Central memory CD4-positive, alpha-beta T cell (primary cell): Measurements from ENCODE around the gene CTBS.
"Not testable (repeated sequence)": the region's sequence is repeated elsewhere in the genome, so short reads cannot be mapped to it uniquely, and the experiment has no call there.

ENCODE experiments used
- DNase-seq: peaks from one replicate; pipeline ENCODE4 v3.0.0; 2022
- total RNA-seq, 3 experiments: gene quantifications; one replicate each; lab custom pipeline; 2026; lab: John Stamatoyannopoulos, UW

The CTBS gene, protein sequence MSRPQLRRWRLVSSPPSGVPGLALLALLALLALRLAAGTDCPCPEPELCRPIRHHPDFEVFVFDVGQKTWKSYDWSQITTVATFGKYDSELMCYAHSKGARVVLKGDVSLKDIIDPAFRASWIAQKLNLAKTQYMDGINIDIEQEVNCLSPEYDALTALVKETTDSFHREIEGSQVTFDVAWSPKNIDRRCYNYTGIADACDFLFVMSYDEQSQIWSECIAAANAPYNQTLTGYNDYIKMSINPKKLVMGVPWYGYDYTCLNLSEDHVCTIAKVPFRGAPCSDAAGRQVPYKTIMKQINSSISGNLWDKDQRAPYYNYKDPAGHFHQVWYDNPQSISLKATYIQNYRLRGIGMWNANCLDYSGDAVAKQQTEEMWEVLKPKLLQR
- 9.7 to 30.7 (median 24.9) reads per million in 3 experiments for total RNA-seq

DNA sequence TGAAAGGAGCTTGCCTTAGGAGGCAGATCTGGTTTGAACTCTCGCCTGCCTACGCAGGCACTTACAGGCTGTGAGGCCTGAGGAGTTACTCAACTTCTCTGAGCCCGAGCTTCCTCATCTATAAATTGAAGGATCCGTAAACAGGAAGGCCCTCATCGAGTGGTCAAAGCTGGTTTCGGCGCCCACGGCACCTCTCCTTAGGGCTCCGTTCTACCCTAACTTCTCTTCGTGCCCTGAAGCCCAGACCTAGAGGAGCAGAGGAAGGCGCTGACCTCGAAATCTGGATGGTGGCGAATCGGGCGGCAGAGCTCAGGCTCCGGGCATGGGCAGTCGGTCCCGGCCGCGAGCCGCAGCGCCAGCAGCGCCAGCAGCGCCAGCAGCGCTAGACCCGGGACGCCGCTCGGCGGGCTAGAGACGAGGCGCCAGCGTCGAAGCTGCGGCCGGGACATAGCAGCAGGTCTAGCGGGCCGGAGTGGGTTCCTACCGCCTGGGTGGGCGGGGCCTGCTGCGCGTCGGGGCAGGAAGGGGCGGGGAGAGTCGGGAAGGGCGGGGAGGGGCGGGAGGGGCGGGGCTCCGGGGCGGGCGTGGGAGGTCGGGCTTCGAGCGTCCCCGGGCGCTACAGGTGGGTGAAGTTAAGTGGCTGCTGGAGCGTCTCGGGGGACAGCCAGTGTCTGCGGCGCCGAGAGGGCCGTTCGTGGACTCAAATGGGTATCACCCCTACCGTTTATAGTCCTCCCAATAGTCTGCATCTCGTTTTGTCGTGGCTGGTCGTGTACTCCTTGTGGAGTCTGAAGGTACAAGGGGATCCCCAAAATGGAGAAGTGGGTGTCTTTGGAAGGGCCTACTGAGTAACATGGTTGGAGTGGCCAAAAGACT lies at the start of gene CTBS:
Gene CTBS, minus strand, starts transcription at position 474 of the 876 bp plus-strand sequence. Its CDS starts 25 bp downstream, at position 449.
- DNase-seq = peak; percentile 79

DNA sequence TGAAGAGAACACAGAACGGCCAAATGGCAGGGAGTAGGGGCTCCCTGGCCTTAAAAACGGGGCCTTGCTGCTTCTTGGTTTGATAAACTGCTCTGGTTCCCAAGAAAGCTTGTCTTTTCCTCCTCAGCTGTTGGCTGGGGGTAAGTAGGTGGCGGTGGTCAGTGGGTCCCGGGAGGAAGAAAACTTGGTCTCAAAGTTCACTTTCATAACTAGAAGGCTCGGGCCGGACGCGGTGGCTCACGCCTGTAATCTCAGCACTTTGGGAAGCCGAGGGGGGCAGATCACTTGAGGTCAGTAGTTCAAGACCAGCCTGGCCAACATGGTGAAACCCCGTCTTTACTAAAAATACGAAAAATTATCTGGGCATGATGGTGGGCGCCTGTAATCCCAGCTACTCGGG lies 47.3 kb upstream of the CTBS start:
- DNase-seq = no peak

DNA sequence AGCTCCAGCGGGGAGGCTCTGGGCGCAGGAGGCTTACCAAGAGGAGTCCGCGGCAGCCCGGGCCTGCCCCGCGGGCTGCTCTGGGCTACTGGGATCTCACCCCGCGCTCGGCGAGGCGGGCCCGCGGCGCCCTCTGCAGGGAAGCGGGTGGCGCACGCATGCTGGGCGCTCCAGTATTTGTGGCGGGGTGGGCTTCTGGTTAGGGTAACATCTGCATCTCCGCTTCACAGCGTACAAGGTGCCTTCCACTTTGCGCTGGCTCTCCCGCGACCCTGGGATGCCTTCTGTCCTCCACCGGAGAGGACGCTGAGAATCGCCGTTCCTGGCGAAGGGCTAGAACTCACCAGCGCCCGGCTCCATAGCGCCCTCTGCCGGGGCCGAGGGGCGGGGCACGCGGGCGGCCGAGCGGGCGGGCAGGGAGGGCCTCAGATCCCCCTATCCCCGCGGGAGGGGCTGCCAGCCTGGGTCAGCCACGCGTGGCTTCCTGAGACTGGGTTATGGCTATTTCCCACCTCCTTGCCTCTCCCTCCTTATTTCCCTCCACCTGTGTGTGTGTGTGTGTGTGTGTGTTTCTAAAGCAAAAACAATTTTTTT lies 46.6 kb upstream of the CTBS start:
- peak; percentile 75 for DNase-seq

DNA sequence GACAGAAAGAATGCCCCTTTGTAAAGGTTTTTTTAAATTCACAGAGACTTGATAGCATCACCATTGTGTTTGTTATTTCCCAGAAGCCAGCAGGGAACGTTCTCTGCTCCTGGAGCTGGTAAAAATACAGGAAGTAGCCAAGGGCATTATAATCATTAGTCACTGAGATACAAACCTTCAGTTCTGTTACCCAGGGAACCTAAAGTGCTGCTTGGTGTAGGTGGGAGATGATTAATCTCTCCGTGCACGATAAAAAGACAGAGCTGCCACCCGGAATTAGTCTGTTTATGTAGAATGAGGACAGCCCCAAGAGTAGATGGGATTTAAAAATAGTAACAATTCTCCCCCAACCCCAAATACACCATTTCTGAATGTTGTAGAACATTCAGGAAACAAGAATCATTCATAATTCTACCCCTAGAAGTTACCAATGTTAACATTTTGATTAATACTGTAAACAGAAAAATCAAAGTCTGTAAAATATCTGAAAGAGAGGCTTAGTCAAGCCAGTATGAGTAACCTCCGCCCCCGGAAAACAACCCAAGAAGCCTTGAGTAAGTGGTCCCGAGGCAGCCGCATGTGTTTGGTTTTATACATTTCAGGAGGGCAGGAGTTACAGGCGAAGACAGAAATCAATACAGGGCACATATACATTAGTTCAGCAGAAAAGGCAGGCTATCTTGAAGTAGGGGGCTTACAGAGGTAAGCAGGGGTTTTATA lies 45.3 kb upstream of the CTBS start:
- no peak for DNase-seq

DNA sequence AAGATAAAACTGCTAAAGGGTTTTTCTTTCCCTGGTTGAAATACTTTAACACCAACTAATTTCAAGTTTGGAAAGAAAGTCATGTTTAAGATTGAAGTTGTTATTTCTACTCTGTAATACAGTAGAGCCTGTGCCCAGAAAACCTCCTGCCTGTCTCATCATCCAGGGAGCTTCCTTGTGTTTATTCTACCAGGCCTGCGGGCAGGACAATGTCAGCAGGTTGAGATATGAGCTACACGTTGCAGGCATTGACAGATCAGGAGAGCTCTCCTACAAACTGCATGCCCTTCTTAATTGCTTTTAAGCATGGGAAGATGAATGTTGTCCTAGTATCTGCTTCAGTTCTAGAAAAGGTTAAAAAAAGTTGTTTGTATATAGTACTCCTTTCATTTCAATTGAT lies 43.1 kb upstream of the CTBS start:
- no peak for DNase-seq

DNA sequence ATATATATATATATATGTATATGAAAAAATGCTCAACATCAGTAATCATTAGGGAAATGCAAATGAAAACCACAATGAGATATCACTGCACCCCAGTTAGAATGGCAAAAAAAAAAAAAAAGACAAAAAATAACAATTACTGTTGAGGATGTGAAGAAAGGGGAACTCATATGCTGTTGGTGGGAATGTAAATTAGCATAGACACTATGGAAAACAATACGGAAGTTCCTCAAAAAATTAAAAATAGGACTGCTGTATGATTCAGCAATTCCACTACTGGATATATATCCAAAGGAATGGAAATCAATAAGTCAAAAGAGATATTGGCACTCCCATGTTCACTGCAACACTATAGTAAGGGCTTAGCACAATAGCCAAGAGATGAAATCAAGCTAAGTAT lies 41.5 kb upstream of the CTBS start:
- DNase-seq = no peak

DNA sequence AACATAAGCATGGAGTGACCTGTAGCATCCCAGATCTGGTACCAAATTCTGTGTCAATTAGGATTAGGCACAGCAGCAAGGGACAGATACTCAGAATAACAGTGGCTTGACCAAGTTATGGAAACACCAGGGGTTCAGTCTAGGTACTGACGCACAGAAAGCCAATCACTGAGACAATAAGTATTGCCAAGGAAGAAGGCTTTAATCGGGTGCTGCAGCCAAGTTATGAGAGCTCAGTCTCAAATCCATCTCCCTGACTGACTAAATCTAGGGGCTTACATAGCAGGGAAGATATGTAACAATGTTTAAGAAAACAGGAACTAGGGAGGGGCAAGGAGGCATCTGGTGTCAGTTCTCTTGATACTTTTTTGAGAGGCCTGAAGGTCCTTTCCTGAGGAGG lies 39.6 kb upstream of the CTBS start:
- no peak for DNase-seq

DNA sequence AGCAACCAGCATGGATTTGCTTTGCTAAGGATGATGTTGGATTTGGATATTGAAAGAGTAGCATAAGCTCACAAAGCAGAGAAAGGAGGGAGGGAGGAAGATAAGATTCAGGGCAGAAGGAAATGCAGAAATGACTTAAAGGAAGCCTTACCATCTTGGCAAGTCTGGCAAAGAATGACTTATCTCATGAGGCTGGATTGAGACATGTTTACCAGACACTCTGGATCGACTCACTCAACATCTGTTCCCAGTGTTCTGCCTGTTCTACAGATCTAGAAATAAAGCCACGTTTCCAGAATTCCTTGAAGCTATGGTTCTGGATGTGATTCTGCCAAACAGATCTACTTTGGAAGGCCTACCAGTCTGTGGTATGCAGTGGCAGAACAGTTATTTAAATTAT lies 38.8 kb upstream of the CTBS start:
- no peak for DNase-seq

DNA sequence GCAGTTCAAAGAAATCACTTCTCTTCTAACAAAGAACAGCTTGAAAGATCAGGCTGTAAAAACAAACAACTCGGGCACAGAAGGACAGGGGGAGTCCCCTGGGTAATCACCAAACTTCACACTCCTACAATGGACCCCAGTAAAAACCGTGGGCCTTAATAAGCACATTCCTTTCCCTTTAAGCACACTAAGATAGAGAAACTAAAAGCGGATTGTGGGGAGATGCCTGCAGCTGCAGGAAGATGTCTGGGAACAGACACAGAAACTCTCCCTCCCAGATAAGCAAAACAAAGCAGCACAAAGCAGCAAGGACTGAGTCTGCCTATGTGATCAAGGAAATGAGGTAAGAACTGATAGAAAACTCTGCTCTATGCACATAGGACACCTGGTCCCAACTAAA lies 37.6 kb upstream of the CTBS start:
- DNase-seq = no peak

DNA sequence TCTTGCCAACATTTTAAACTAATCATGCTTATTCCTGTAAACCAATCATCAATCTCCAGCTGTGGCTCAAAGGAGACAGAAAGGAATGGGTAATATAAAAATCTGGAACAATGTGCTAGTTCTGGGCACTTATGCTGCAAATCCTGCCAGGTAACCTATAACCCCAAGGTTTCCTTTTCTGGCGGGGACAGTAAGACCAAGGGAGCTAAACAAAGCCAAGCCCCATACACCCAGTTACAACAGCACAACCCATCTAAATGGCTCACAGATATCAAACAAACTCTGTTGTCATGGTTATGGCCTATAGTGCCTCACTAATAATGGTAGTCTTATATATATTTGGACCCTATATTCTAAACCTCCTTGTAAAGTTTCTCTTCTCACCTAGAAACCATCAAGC lies 36.9 kb upstream of the CTBS start:
- no peak for DNase-seq

DNA sequence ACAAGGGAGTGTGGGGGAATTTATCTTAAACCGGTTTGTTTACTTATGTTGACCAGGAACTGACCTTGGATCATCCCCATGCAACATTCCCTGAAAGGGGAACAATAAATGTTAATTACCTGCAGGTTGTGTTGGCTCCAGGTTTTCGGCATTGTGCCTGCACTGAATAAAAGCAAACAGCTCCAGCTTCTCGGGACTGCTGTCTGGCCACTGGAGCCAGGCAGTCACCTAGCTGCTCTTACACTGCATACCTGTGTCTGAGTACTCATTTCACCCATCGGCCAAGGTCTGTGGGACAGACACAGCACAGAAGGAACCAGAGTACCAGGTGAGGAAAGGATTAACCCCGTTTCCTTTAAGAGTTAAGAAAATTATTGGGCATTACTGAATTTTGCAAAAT lies 32.7 kb upstream of the CTBS start:
- DNase-seq = no peak

DNA sequence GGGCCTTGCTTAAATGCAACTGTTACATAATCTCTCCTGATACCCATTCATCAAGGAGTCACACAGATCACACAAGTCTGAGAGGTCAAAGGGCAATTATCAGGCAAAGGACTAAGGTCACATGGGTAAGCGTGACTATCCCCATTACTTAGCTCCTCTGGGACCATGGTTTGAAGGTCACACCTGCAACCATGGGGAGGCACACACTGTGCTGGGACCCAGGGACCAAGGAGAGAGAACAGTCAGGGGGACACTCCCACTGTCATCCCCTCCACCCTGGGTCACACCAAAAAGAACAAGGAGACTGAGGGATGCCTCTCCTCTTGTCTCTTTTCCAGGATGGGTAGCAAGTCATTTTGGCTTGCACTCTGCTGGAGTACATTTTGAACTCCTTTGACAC lies 30.9 kb upstream of the CTBS start:
- no peak for DNase-seq

DNA sequence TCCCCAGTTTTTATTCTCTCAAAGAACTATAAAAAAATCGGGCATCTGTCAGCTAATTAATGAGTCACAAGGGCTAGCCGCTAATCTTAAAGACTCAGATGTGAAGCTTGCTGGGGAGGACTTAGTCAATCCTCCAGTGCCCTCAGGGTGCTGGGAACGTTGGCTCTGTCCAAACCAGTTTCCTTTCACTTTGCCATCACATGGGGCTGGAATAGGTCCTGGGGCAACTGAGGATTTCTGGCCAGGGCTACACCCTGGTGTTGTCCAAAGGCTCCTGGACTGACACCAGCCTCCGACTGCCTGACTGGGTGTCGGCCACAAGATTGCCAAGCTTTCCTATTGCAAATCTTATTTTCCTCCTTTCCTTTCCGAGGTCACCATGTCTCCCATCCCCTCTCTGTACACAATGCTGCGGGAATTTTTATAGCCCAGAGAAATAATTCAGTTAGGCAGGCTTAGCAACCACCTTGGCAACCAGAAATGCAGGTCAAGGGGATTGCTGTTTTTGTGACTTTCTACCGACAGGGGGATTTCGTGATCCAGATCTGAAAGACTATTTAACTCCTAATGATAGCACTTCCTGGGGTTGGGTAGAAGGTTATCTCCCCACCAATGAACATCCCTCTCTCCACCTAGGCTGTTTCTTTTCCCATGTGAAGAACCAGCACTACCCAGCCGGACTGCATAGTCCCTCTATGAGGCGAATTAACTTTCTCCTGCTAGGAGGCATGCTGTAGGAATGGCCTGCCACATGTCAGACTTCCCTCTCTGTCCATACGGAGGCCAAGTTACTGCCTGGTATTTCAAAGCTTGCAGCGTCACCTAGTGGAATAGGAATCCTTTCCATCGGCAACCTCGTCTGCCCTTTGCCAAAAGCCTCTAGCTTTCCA lies 29.9 kb upstream of the CTBS start:
- no peak for DNase-seq

DNA sequence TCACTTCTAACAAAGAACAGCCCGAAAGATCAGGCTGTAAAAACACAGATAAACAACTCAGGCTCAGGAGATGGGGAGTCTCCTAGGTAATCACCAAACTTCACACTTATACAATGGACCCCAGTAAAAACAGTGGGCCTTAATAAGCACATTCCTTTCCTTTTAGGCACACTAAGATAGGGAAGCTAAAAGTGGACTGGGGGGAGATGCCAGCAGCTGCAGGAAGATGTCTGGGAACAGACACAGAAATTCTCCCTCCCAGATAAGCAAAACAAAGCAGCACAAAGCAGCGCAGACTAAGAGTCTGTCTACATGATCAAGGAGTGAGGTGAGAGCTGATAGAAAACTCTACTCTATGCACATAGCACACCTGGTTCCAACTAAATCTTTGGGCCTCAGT lies 29.0 kb upstream of the CTBS start:
- DNase-seq = no peak

DNA sequence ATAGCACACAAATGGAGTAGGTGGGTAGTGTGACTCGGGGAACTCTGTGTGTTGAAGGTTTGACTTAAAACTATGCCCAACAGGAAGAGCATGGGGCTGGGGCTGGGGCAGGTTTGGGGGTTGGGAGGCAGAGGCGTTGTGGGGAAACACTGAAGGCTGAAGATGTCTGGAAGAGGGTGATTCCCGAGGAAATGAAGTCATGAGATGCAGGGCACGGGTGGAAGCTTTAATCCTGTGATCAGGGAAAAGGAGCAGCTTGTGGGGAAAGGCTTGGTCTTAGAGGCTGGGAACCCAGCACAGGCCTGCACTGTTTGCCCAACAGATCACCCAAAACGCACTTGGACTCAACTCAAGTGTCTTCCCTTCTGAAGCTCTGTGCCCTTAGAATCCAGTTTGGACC lies 26.6 kb upstream of the CTBS start:
- DNase-seq = no peak

DNA sequence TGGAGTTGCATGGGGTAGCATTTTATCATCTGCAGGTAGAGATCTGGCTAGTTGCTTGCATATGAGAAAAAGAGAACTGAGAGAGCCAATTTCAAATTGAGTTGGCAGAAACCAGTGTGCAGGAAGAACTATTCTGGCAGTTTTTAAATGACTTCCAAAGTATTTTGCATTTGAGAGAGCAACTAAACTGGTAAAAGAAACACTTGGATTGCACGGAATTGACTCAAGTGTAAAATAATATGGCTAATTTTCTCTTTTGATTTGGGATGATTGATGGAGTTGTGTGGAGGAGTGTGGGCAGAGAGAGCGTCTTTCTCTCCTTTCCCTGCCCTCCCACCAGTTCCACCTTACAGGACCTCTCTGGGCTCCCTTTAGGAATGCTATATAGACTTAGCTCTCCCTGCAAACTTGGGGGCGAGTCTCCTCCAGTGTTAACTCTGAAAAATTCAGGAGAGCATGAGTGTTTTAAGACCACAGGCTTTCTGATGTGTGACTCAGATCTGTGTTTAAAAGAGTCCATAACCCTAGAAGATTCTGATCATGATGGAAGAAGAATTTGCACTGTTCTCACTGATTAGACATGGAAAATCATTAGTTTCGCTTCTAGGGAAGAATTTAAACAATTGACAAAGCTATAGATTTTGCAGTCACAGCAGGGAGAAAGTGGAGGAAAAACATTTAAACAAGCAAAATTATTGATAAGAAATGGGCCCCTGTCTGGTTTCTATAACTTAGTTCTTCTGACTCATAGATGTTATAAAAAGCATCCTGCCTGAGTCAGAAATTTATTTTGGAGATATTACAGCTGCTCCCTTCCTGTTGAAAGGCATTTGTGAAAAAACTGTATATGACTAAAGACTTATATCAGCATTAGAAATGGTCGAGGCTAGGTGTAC lies 24.9 kb upstream of the CTBS start:
- no peak for DNase-seq

DNA sequence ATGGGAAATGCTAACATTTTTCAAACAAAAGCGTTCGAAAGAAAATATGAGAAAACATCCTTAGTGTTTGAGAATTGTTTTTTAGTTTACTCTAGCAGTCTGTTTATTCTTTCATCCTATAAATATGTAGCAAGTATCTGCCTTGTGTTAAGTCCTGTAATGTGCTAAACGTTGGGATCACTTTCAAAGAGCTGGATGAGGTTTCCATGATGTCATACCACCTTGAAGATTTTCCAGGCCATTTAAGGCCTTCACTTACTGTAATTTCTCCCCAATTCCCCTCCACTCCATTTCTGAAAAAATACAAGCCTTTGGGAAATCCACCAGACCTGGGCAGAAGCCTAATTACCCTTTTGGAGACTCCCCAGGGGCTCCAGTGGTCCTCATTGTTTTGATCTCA lies 24.2 kb upstream of the CTBS start:
- no peak for DNase-seq

DNA sequence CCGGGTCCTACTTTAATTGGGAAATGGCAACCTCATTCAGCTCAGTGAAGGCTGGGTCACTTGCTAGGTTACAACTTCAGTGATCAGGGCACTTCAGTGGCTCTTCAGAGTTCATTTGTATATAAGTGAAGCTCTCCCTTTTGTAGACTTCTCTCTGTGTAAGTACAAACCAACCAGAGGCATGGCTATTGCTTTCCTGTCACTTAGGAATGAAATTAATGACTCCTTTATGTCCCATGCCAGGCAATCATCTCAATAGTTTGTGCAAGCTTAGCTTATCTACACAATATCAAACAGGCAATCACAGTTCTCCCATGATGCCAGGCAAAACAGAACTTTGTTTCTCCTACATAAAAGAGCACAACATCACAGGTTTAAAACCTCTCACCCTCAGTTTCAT lies 22.8 kb upstream of the CTBS start:
- no peak for DNase-seq

DNA sequence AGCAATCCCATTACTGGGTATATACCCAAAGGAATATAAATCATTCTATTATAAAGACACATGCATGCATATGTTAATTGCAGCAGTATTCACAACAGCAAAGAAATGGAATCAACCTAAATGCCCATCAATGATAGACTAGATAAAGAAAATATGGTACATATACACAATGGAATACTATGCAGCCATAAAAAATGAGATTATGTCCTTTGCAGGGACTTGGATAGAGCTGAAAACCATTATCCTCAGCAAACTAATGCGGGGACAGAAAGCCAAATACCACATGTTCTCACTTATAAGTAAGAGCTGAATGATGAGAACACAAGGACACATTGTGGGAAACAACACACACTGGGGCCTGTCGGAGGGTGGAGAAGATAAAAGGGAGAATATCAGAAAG lies 20.7 kb upstream of the CTBS start:
- not testable (repeated sequence) for DNase-seq

DNA sequence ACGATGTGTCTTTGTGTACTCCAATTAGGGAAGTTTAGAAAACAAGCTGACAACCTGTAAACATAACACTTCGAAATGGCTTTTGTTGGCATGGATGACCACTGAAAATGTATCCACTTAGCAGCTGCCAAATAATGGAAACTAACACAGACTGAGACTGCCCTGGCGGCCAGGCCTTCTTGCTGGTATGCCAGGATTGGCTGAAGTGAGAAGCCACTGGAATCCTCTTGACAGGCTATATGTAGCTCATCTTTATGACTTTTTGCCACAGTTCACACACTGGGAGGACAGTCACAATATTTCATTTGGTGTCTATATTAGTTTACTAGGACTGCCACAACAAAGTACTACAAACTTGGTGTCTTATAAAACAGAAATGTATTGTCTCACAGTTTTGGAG lies 12.9 kb upstream of the CTBS start:
- DNase-seq = no peak

DNA sequence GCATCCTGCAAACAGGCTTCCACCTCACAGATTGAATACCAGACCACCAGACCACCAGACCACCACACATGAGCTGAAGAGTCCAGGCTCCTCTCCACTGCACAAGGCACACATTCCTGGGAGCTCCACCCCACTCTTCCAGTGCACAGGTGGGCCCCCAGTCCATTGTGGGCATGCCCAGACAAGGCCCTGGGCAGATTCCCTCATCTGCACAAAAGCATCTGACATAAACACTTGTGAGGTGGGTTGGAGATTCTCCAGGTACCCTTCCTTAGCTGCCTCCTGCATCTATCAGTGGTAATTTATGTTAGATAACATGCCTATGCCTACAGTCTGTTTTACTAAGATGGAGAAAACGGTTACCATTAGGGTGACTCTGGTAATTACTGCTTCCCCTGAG lies 11.6 kb upstream of the CTBS start:
- DNase-seq = no peak
